Measurements from ENCODE around the gene KRTCAP2.
"Not testable (repeated sequence)": the region's sequence is repeated elsewhere in the genome, so short reads cannot be mapped to it uniquely, and the experiment has no call there.

Gene KRTCAP2

DNA sequence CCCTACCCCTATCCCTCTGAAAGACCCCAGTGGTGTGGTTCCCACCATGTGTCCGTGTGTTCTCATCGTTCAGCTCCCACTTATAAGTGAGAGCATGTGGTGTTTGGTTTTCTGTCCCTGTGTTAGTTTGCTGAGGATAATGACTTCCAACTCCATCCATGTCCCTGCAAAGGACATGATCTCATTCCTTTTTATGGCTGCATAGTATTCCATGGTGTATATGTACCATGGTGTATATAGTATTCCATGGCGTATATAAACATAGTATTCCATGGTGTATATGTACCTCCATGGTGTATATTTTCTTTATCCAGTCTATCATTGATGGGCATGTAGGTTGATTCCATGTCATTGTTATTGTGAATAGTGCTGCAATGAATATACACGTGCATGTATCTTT is 9.3 kb downstream of the KRTCAP2 start:
- DNase-seq, H3K9me3 Mint-ChIP-seq, H3K4me3 Mint-ChIP-seq, H3K27ac Mint-ChIP-seq, H3K36me3 Mint-ChIP-seq: not testable (repeated sequence)
- peaks cover 15% of the 10 kb centered on the region for H3K4me1 Mint-ChIP-seq
- peaks cover 33% of the 10 kb centered on the region for H3K27me3 Mint-ChIP-seq
- CTCF ChIA-PET = interaction anchor here (1.1 to 13.8 kb wide), 4 partner anchors 9 to 74 kb away, joined by 3 to 226 read pairs (median 4); partner anchors contain the start of gene KRTCAP2

DNA sequence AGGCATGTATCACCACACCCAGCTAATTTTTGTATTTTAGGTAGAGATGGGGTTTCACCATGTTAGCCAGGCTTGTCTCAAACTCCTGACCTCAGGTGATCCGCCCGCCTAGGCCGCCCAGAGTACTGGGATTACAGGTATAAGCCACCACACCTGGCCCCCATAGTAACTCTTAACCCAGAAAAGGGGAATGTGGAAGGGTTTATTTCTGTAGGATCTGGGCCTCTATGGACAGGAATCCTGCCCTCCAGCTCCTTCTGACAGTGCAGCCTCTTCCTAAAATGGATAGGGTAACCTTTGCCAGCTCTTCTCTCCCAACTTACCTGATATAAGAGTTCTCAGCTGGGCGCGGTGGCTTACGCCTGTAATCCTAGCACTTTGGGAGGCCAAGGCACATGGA is 10.5 kb downstream of the KRTCAP2 start:
- DNase-seq, H3K9me3 Mint-ChIP-seq, H3K36me3 Mint-ChIP-seq, H3K27ac Mint-ChIP-seq, H3K4me3 Mint-ChIP-seq, H3K4me1 Mint-ChIP-seq: not testable (repeated sequence)
- H3K27me3 Mint-ChIP-seq = peaks cover 31% of the 10 kb centered on the region
- CTCF ChIA-PET = interaction anchor here (1.2 to 13.8 kb wide), 2 partner anchors 10 to 72 kb away, joined by 4 to 226 read pairs; partner anchors contain the start of gene KRTCAP2

DNA sequence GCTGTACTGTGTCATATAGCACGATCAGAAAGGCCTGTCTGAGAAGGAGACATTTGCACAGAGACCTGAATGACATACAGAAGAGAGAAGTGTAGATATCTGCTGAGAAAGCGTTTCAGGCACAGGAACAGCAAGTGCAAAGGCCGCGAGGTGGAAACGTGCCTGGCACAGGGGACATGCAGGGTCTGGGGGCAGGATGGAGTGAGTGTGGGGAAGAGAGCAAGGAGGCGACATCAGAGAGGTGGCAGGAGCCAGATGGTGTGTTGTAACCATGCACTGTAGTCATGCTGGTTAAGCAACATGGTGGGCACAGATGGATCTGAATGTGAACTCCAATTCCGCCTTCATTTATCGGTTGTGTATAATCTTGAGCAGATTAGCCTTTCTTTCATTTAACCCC is 13.0 kb downstream of the KRTCAP2 start:
- CTCF ChIA-PET = no interaction called here
- H3K36me3 Mint-ChIP-seq = no peaks in the 10 kb centered on the region
- H3K4me1 Mint-ChIP-seq = no peaks in the 10 kb centered on the region
- no peaks in the 10 kb centered on the region for H3K9me3 Mint-ChIP-seq
- H3K27me3 Mint-ChIP-seq = peaks cover 14% of the 10 kb centered on the region
- no peak overlapping the region for H3K27ac Mint-ChIP-seq
- no peak overlapping the region for H3K4me3 Mint-ChIP-seq
- no peak for DNase-seq

DNA sequence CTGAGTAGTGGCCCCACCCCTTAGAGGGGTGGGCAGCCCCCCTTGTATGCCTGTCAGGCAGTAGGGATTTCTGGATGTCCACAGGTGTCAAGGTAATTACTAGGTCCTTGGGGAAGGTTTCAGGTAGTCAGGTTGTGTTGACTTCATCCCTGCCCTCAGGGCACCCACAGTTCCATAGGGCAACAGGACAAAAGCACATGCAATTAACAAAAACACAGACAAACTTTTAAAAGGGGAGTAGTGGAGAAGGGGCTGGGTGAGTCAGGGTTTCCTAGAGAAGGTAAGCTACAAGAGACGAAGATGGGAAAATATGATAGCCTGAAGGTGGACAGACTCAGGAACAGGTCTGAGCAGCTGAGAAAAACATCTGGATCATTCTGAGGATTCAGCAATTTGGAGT is 14.1 kb downstream of the KRTCAP2 start:
- H3K27me3 Mint-ChIP-seq = peaks cover 19% of the 10 kb centered on the region
- H3K4me3 Mint-ChIP-seq = no peak overlapping the region
- CTCF ChIA-PET = no interaction called here

DNA sequence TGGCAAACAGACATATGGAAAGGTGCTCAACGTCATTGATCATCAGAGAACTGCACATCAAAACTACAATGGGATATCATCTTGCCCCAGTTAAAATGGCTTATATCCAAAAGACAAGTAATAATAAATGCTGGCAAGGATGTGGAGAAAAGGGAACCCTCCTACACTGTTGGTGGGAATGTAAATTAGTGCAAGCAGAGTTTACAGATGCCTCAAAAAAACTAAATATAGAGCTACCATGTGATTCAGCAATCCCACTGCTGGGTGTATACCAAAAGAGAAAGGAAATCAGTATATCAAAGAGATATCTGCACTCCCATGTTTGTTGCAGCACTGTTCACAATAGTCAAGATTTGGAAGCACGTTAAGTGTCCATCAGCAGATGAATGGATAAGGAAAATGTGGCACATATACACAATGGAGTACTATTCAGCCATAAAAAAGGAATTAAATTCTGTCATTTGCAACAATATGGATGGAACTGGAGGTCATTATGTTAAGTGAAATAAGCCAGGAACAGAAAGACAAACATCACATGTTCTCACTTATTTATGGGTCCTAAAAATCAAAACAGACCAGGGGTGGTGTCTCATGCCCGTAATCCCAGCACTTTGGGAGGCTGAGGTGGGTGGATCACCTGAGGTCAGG is 17.0 kb downstream of the KRTCAP2 start:
- H3K27me3 Mint-ChIP-seq = peaks cover 23% of the 10 kb centered on the region
- CTCF ChIA-PET = interaction anchor here (0.9 to 1.2 kb wide), 2 partner anchors 26 to 64 kb away, joined by 3 to 5 read pairs; no protein-coding TSS in a partner anchor
- not testable (repeated sequence) for H3K4me3 Mint-ChIP-seq, H3K36me3 Mint-ChIP-seq, DNase-seq, H3K27ac Mint-ChIP-seq, H3K4me1 Mint-ChIP-seq, H3K9me3 Mint-ChIP-seq

More for the DNA sequence above, 14.1 kb downstream of the KRTCAP2 start:
- H3K4me1 Mint-ChIP-seq = no peaks in the 10 kb centered on the region
- H3K36me3 Mint-ChIP-seq = no peaks in the 10 kb centered on the region
- H3K9me3 Mint-ChIP-seq = no peaks in the 10 kb centered on the region
- DNase-seq = no peak
- no peak overlapping the region for H3K27ac Mint-ChIP-seq

DNA sequence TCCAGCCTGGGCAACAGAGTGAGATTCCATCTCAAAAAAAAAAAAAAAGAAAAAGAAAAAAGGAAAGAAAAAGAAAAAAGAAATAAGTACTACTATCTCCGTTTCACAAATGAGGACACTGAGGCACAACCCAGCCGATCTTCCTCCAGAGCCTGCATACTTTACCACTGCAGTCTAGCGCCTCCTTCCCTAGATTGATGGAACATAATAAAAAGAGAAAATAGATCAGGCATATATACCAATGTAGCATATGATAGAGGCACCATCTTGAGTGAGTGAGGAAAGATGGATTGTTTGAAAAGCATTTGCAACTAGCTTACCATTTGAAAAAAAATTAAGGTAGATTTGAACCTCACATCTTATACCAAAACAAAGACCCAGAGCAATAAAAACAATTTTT is 27.6 kb downstream of the KRTCAP2 start:
- no peak overlapping the region for H3K4me3 Mint-ChIP-seq
- H3K27ac Mint-ChIP-seq = no peak overlapping the region
- CTCF ChIA-PET = interaction anchor here (0.8 to 1.9 kb wide), 2 partner anchors 21 to 54 kb away, joined by 3 to 6 read pairs; no protein-coding TSS in a partner anchor
- no peaks in the 10 kb centered on the region for H3K36me3 Mint-ChIP-seq
- no peak for DNase-seq
- H3K27me3 Mint-ChIP-seq = peaks cover 49% of the 10 kb centered on the region
- H3K9me3 Mint-ChIP-seq = no peaks in the 10 kb centered on the region
- peaks cover 11% of the 10 kb centered on the region for H3K4me1 Mint-ChIP-seq

DNA sequence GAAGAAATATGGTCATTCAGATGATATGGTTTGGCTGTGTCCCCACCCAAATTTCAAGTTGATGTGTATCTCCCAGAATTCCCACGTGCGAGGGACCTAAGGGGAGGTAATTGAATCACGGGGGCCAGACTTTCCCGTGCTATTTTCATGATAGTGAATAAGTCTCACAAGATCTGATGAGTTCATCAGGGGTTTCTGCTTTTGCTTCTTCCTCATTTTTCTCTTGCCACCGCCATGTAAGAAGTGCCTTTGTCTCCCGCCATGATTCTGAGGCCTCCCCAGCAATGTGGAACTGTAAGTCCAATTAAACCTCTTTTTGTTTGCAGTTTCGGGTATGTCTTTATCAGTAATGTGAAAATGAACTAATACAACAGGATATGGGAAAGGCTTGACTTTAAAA is 31.4 kb downstream of the KRTCAP2 start:
- no peak overlapping the region for H3K27ac Mint-ChIP-seq
- CTCF ChIA-PET = no interaction called here
- peaks cover 31% of the 10 kb centered on the region for H3K4me1 Mint-ChIP-seq
- peaks cover 27% of the 10 kb centered on the region for H3K27me3 Mint-ChIP-seq
- DNase-seq = no peak
- peaks cover 20% of the 10 kb centered on the region for H3K36me3 Mint-ChIP-seq
- no peaks in the 10 kb centered on the region for H3K9me3 Mint-ChIP-seq
- no peak overlapping the region for H3K4me3 Mint-ChIP-seq

DNA sequence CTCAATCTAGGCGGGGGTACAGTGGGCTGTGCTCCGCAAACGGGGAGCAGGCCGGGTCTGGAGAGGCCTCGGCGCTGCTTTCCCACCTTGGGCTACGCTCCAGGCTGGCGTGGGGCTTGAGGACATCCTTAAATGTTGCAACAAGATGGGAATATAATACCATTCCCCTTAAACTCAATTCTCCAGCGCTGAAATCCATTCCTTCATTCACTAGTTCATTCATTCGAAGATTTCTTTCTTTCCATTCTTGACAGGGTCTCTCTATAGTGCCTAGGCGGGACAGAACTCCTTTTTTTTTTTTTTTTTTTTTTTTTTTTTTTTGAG is 32.5 kb downstream of the KRTCAP2 start:
- no peaks in the 10 kb centered on the region for H3K9me3 Mint-ChIP-seq
- H3K4me3 Mint-ChIP-seq = peak overlapping the region; percentile 99
- H3K36me3 Mint-ChIP-seq = peaks cover 22% of the 10 kb centered on the region
- CTCF ChIA-PET = interaction anchor here (1.7 kb wide), 1 partner anchor 32 kb away, joined by 3 read pairs; the partner anchor contains the start of gene KRTCAP2
- H3K4me1 Mint-ChIP-seq = peaks cover 37% of the 10 kb centered on the region
- peaks cover 22% of the 10 kb centered on the region for H3K27me3 Mint-ChIP-seq
- H3K27ac Mint-ChIP-seq = peak overlapping the region; percentile 94
- DNase-seq = no peak

DNA sequence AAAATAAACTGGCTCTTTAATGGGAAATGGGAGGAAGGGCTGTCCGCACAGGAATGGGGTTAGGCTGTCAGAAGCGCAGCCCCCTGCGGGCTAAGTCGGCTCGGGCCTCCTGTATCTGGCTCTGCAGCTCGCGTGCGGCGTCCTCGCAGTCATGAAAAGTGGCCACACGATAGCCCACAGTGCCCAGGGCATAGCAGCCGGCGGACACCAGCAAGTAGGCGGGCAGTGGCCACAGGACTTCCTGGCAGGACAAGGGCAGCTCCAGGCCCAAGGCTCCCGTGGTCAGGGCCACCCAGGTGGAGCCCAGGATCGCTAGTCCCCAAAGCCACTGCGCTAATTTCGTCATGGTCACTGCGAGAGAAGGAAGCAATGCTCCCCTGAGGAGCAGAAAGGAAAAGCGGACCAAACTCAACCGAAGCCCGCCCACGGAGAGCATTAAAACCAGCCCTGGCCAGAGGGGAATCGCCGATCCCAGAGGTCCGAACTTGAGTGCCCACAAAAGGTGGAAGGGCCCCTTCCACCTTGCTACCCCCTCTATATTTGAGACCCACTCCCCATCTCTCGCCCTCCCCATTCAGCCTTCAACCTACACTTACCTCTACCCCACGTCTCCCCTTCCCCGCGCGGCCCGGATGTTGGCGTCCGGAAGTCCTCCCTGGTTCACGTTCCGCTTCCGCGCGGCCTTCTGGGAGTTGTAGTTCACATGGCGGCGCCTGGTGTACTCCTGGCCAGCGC is 33.0 kb downstream of the KRTCAP2 start, which contains the start of gene DPM3:
Gene DPM3 (minus strand): TSS at position 637 of the 735 bp plus-strand sequence. CDS start 291 bp downstream, at position 346.
- CTCF ChIA-PET = interaction anchor here (1.7 kb wide), 1 partner anchor 33 kb away, joined by 3 read pairs; the partner anchor contains the start of gene KRTCAP2
- H3K27me3 Mint-ChIP-seq = peaks cover 18% of the 10 kb centered on the region
- peaks cover 40% of the 10 kb centered on the region for H3K4me1 Mint-ChIP-seq
- H3K27ac Mint-ChIP-seq = peak within 1 kb of the TSS; percentile 94
- peaks cover 22% of the 10 kb centered on the region for H3K36me3 Mint-ChIP-seq
- DNase-seq = peak; percentile 96
- peak within 1 kb of the TSS; percentile 99 for H3K4me3 Mint-ChIP-seq
- no peaks in the 10 kb centered on the region for H3K9me3 Mint-ChIP-seq

DNA sequence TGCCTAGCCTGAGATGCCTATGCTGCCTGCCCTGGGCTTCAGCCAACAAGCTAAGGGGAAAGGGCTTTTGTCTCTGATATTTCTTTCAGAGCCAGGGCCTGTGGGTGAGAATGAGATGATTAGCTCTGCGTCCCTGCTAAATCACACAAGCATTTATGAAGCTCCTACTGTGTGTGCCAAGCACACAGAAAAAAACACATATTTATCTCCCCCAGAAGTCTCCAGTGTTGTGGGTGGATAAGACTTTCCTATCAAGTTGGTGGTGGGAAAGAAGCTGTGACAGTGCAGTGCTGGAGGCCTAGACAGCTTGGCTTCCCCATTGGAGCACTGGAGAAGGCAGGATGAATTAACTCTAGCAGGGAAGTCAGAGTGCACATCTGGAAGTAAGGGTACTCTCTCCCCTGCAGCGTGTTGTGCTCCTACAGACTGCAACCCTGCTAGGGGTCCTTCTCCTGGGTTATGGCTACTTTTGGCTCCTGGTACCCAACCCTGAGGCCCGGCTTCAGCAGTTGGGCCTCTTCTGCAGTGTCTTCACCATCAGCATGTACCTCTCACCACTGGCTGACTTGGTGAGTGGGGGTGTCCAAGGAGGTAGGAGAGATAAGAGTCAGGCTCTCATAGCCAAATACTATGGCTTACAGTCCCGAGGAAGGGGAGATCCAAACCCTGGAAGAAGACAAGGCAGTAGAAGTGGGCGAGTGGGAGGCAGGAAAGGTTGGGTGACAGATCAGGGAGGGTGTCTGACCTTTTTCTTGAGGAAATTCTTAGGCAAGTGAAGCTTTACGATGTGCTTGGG is 35.8 kb downstream of the KRTCAP2 start:
- Mint-ChIP-seq H3K27ac (peak overlapping the region; percentile 97), H3K4me3 (peak overlapping the region; percentile 95), H3K27me3 (peaks cover 11% of the 10 kb centered on the region), H3K9me3 (no peaks in the 10 kb centered on the region), H3K4me1 (peaks cover 46% of the 10 kb centered on the region), H3K36me3 (peaks cover 22% of the 10 kb centered on the region)
- CTCF ChIA-PET = interaction anchor here (0.6 to 1.8 kb wide), 4 partner anchors 30 to 141 kb away, joined by 3 to 7 read pairs (median 4); partner anchors contain the start of gene KRTCAP2
- DNase-seq = no peak

DNA sequence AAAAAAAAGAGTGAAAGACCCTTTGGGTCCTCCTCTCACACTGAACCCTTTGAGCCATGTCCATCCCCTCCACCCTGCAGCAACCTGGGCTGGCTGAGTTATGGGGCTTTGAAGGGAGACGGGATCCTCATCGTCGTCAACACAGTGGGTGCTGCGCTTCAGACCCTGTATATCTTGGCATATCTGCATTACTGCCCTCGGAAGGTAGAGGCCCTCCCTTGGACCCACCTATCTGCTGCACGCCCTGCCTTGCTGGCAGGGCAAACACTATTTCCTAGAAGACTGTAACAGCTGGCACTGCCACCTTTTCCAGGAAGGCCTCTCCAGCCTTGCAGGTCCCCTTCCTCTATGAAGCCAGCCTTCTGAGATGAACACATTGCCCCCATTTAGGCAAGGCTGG is 36.4 kb downstream of the KRTCAP2 start:
- Mint-ChIP-seq H3K9me3 (no peaks in the 10 kb centered on the region), H3K4me1 (peaks cover 46% of the 10 kb centered on the region), H3K36me3 (peaks cover 22% of the 10 kb centered on the region), H3K4me3 (peak overlapping the region; percentile 95), H3K27me3 (peaks cover 11% of the 10 kb centered on the region), H3K27ac (peak overlapping the region; percentile 97)
- CTCF ChIA-PET = interaction anchor here (0.7 to 1.8 kb wide), 4 partner anchors 24 to 52 kb away, joined by 3 to 7 read pairs (median 4); partner anchors contain the start of gene KRTCAP2
- DNase-seq = peak; percentile 39

DNA sequence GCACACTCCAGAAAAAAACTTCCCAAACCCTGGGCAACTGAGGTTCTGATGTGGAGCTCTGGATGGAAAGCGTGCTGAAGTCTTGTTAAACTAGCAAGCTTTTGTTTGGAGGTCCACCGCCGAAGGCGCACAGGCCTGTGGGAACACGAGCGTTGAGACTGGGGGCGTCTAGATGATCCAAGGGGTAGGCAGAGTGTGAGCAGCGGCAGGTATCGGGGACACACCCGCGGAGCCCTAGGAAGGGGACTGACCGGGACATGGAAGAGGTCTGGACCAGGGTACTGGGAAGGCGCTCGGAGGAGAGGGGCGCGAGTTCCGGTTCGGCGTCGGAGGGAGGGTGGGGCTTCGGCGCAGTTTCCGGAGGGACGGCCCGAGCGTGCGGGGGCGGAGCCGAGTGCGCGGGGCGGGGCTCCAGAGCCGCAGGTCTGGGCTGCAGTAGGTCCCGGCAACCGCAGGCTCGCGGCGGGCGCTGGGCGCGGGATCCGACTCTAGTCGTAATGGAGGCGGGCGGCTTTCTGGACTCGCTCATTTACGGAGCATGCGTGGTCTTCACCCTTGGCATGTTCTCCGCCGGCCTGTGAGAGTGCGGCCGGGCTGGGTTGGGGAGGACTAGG is 37.6 kb downstream of the KRTCAP2 start, which contains the start of gene SLC50A1:
Gene SLC50A1 (plus strand): TSS at position 438 of the 614 bp plus-strand sequence. CDS start 60 bp downstream, at position 498.
- peaks cover 44% of the 10 kb centered on the region for H3K4me1 Mint-ChIP-seq
- CTCF ChIA-PET = interaction anchor here (1.6 to 2.4 kb wide), 4 partner anchors 31 to 51 kb away, joined by 4 to 12 read pairs (median 6); partner anchors contain the start of gene KRTCAP2

DNA sequence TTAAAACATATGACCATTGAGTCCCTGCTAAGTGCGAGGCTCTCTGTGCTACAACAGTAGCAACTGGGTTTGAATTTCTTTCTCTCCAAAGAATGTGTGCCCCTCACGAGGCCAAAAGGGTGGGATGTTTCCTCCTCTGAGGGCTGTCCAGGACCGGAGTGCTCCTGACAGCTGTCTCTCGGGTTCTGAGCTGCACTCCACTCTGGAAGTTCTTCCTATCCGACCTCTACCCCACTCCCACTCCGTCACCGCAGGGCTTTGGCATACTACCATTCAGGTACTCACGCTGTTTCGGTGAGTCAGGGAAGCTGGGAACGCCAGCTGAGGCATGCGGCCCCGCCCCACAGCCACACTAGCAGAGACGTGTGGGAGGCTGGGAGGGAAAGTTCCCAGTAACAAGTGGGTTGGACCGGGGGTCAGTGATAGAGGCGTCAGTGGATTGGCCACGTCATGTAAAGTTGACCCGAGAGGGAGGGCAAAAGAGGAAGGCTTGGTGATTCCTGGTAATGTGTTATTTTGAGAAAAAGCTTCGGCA is 38.2 kb downstream of the KRTCAP2 start:
- Mint-ChIP-seq H3K4me1 (peaks cover 42% of the 10 kb centered on the region), H3K9me3 (no peaks in the 10 kb centered on the region), H3K27me3 (peaks cover 12% of the 10 kb centered on the region), H3K27ac (peak overlapping the region; percentile 97), H3K36me3 (peaks cover 20% of the 10 kb centered on the region), H3K4me3 (peak overlapping the region; percentile 95)
- peak; percentile 54 for DNase-seq
- CTCF ChIA-PET = interaction anchor here (1.0 to 2.4 kb wide), 5 partner anchors 32 to 50 kb away, joined by 3 to 12 read pairs (median 6); partner anchors contain the start of gene KRTCAP2

More for the DNA sequence above, 37.6 kb downstream of the KRTCAP2 start, which contains the start of gene SLC50A1:
- Mint-ChIP-seq H3K4me3 (peak within 1 kb of the TSS; percentile 95), H3K36me3 (peaks cover 22% of the 10 kb centered on the region), H3K9me3 (no peaks in the 10 kb centered on the region), H3K27ac (peak within 1 kb of the TSS; percentile 97), H3K27me3 (peaks cover 11% of the 10 kb centered on the region)
- DNase-seq = peak; percentile 95
